ENCODE measurements around the gene ZNF821. TPM values are rescaled to one million over a fixed set of nuclear protein-coding genes. Genes with fewer than 3 reads are reported as not detected.
"Not testable (repeated sequence)": the region's sequence is repeated elsewhere in the genome, so short reads cannot be mapped to it uniquely, and the experiment has no call there.

The ZNF821 gene, protein sequence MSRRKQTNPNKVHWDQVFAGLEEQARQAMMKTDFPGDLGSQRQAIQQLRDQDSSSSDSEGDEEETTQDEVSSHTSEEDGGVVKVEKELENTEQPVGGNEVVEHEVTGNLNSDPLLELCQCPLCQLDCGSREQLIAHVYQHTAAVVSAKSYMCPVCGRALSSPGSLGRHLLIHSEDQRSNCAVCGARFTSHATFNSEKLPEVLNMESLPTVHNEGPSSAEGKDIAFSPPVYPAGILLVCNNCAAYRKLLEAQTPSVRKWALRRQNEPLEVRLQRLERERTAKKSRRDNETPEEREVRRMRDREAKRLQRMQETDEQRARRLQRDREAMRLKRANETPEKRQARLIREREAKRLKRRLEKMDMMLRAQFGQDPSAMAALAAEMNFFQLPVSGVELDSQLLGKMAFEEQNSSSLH
- 4.7 and 5.2 TPM in 2 replicates for total RNA-seq

DNA sequence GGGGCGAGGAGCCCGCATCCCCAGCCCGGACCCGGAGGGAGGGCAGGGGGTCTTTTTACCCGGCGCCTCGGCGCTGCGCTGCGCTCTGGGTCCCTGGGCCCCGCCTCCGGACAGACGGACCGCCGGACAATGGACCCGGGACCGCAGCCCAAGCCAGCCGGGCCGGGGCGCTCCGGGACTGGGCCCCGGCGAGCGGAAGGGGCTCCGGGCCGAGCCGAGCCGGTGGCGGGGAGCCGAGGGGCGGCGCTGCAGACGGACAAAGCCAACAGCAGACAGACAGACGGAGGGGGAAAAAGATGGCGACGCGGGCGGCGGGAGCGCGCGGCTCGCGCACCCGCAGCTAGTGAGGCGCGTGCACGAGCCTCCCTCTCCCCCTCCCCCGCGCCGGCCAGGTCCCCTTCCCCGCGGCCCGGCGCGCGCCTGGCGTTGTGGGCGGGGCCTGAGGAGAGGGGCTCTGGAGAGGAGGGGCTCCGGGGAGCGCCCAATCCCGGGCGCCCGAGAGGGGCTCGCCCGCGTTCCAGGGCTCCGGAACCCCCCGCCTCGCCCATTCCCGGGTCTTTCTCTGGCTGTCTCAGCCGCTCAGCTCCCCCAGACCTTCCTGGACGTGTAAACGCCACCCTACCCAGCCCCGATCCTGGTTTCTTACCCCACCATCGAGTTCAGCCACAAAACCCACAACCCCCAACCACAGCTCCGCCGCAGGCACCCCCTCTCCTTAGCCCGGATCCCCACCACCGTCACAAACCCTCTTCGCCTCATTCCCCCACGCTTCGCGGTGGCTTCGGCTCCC lies at the start of gene ZNF821:
TSS of gene ZNF821 (minus strand) at position 334 of the 790 bp plus-strand sequence. CDS start 4,236 bp downstream, outside the sequence.
- peak; percentile 26 for DNase-seq (ENCODE audit: low read depth, low spot score)

DNA sequence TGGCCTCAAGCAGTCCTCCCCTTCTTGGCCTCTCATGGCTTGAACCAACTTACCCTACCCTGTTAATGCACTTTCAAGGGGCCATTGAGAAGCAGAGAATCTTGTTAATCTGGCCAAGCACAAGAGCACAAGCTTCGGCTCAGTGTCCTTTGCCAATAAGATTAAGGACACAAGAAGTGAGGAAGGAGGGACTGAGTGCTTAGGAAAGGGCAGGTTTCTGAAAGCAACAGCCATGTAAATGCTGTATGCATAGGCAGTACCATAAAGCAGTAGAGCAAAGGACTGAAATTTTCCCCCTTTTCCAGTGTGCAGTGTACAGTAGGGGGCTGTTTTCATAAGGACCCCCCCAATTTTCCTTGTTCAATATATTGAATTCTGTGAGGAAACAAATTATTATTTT lies 49.0 kb upstream of the ZNF821 start:
- DNase-seq (ENCODE audit: low read depth, low spot score): no peak

DNA sequence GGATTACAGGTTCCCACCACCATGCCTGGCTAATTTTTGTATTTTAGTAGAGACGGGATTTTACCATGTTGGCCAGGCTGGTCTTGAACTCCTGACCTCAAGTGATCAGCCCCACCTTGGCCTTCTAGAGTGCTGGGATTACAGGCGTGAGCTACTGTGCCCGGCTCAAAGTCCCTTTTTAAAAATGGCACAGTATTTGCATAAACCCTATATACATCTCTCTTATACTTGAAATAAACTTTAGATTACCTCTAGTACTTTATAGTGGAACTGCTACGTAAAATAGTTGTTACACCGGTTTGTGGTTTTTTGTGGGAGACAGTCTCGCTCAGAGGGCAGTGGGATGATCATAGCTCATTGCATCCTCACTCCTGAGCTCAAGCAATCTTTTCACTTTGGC lies 47.6 kb upstream of the ZNF821 start:
- DNase-seq (ENCODE audit: low read depth, low spot score): no peak

DNA sequence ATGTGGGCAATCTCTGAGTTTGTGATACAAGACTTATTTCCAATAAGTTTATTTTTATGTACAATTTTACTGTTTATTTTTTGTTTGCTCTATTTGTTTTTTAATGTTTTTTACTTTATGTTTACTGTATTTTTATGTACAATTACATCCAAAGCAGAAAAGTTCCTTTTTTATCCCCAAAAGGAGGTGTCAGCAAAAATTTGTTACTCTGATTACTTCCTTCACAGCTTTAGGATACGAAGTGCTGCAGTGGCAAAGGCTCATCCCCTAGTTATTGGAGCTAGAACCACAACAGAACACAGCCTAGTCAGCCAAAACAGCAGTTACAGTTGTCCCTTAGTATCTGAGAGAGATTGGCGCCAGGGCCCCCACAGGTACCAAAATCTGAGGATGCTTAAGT lies 47.0 kb upstream of the ZNF821 start:
- DNase-seq (ENCODE audit: low read depth, low spot score): no peak

DNA sequence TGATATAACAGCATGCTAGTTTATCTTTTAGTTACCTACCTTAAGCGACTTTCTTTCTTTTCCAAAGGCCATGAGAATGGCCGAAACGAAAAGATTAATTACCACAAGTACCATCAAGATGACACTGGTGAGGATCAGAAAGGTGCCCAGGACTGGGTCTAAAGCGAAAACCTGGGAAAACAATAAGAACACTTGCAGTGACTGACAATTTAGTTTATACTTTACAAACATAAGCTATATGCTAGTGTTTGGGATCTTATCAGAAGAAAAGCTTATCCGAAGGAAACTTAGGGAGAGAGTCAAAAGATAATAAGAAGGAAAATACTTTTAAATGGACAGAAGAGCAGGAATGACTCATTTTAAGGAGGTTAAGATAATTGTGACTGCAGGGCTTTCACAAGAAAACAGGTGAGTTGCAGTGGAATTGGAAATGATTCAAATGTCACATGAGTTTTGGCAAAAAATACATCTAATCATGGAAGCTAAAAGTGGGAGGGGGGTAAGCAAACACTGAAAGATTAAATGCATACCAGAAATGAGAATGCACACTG lies 46.1 kb upstream of the ZNF821 start:
- no peak for DNase-seq (ENCODE audit: low read depth, low spot score)

DNA sequence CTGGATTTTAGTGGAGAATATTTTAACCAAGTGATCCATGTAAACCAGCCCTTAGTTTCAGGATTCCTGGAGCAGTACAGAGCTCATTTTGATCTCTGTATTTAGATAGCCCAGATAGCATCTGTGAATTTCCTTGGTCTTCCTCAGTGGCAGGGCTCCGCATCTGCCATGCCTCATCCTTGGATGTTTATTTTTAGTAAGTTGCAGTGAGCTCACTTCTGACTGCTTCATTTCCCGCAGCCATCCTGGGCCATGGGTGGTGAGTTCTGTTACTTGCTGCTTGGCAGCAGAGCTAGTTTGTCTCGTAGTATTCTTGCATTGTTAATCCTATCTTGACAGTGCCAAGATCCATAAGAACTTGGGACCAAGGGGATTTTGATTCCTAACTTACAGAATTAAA lies 45.1 kb upstream of the ZNF821 start:
- peak; percentile 37 for DNase-seq (ENCODE audit: low read depth, low spot score)

DNA sequence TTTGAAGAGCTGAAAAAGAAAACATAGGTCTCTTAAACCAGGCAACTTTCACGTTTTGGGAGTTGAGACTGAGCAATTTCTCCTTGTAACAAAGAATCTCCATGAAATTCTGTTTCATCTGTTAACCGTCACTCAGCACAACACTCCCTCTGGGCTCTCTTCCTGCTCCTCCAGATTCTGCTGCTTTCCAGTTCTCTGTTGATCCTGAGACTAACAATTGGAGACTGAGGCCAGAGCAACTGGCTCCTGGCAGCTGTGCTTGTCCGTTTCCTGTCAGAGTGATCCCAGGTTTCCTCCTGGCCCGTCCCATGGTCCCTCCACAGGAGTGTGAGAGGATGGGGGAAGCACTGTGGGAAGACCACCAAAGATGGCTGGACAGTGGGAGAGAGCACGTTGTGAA lies 43.8 kb upstream of the ZNF821 start:
- DNase-seq (ENCODE audit: low read depth, low spot score): no peak

DNA sequence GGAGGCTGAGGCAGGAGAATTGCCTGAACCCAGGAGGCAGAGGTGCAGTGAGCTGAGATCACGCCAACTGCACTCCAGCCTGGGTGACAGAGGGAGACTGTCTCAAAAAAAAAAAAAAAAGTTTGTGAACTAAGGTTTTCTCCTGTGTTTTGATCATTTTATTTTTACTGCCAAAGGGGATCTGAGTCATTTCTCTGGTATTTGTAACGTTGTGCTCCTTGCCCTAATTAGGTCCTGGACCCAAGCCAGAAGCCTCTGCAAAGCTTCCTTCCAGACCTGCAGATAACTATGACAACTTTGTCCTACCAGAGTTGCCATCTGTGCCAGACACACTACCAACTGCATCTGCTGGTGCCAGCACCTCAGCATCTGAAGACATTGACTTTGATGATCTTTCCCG lies 43.4 kb upstream of the ZNF821 start:
- peak; percentile 84 for DNase-seq (ENCODE audit: low read depth, low spot score)

DNA sequence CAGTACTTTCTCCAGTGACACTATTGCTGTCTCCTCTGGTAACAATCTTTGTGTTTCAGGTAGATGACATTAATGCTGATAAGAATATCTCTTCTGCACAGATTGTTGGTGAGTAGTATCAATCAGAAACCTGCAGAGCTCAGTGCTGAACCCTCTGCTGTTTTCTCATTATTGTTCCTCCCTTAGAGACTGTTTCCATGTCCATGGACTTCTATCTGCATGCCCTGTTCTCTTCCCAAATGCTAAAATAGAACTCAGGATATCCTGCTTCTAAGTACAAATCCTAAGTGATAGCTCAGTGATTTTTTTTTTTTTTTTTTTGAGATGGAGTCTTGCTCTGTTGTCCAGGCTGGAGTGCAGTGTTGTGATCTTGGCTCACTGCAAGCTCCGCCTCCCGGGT lies 40.7 kb upstream of the ZNF821 start:
- no peak for DNase-seq (ENCODE audit: low read depth, low spot score)

DNA sequence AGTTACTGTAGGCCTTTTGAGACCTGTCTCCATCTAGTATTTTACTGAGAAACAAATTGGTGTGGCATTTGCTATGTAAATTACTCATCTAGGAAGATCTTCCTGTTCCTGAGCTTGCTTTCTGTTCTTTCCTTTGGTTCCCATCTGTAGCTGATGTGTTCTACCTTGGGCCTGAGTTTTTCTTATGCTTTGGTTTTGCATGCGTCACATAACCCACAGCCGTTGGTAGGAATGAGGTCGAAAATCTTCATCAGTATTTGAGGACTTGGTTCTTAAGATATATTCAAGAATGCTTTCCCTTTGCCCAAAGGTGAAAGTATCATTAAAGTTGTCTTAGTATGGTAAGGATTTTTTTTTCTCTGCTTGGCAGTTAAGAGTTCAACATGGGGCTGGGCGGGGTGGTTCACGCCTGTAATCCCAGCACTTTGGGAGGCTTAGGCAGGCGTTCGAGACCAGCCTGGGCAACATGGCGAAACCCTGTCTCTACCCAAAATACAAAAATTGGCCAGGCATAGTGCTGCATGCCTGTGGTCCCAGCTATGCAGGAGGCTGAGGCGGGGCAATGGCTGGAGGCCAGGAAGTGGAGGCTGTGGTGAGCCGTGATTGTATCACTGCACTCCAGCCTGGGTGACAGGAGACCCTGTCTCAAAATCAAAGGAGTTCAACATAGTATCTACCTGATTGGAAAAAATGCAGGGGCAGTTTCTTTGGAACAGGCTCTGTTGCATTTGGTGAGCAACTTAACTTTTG lies 40.1 kb upstream of the ZNF821 start:
- no peak for DNase-seq (ENCODE audit: low read depth, low spot score)

DNA sequence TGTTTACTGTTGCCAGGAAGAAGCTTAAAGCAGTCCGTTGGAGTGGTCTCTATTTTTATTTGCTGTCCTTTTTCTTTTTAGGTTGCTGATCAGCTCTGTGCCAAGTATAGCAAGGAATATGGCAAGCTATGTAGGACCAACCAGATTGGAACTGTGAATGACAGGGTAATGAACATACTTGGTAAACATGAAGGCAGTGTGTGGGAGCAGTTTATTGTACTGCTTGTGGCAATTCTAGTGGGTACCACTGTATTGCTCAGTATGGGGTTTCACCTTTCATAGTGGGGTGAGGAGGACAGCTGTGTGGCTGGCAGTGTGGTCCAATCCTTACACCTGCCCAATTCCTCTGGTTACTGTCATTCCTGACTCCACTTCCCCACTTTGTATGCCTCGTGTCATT lies 36.7 kb upstream of the ZNF821 start:
- no peak for DNase-seq (ENCODE audit: low read depth, low spot score)

DNA sequence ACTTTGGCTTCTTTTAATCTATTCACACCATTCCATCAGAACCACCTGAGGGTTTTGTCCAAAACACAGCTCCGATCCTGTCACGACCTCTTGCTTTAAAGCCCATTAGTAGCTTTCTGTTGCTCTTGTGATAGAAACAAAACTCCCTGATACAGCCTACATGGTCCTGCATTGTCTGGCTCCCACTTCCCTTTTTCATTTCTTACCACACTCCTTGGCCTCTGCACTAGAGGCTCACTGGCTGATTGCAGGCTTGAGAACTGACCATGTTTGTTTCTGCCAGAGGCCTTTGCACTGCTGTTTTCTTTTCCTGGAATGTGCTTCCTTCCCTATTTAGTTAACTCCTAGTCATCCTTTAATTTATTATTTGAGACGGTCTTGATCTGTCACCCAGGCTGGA lies 35.1 kb upstream of the ZNF821 start:
- DNase-seq (ENCODE audit: low read depth, low spot score): no peak

DNA sequence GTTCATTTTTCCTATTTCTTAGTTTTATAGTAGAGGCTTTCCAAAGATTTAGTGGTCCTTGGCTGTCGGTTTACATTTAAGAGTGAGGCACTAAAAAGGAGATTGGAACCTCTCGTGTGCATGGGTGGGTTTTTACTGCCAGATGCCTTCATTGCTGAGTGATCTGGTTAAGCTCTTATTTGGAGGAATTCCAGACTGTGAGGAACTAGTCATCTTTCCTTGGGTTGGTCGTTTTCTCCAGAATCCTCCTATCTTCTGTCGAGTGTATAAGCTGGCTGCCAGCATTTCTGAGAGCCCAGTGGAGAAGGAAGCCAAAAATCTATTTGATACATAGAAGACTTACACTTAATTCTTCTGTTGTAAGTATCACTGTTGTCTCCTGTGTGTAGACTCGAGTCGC lies 33.9 kb upstream of the ZNF821 start:
- DNase-seq (ENCODE audit: low read depth, low spot score): no peak

DNA sequence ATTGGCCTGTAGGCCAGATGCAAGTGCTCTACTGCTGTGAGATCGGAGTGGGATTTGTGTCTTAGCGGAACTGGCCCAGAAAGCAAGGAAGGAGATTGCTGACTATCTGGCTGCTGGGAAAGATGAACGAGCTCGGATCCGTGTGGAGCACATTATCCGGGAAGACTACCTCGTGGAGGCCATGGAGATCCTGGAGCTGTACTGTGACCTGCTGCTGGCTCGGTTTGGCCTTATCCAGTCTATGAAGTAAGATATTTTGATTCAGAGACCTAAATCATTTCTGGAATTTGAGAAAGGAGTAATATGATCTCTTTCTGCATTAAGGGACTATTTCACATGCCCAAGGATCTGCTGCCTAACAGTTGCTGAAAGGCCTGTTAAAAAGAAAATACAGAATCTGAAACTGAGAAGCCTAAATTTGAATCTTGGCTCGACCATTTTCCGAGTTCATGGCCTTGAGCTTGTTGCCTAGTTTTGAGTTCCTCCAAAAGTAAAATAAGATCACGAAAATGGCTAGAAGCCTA lies 32.5 kb upstream of the ZNF821 start:
- DNase-seq (ENCODE audit: low read depth, low spot score): no peak

DNA sequence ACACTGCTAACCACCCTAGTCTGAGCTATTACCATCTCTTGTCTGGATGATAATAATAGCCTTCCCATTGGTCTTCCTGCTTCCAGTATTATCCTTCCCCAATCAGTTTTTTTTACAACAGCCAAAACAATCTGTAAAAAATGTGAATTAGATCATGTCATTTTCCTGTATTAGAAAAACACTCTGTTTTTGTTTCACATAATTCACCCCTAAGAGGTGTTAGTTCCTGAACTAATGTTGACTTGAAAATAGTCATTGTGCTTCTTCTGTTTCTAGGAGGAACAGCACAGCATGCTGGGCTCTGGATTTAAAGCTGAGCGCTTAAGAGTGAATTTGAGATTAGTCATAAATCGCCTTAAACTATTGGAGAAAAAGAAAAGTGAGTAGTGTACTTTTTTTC lies 31.4 kb upstream of the ZNF821 start:
- DNase-seq (ENCODE audit: low read depth, low spot score): peak; percentile 32

DNA sequence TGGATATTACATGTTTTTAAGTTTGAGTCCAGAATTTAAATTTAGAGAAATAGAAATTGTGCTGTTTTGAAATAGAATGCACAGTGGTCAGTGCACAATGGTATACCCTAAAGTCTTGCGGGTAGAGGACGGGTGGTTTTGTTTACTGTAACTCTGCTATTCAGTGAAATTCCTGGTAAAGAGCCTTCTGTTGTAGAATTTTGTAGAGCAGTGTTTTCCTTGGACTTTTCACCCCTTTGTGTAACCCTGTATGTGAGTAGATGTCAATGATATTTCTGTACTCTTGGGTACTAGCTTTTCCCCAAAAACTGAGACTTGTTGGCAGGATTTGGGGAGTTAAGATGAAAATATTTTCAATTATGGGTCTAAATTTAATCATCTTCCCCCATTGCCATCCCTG lies 30.8 kb upstream of the ZNF821 start:
- DNase-seq (ENCODE audit: low read depth, low spot score): no peak

DNA sequence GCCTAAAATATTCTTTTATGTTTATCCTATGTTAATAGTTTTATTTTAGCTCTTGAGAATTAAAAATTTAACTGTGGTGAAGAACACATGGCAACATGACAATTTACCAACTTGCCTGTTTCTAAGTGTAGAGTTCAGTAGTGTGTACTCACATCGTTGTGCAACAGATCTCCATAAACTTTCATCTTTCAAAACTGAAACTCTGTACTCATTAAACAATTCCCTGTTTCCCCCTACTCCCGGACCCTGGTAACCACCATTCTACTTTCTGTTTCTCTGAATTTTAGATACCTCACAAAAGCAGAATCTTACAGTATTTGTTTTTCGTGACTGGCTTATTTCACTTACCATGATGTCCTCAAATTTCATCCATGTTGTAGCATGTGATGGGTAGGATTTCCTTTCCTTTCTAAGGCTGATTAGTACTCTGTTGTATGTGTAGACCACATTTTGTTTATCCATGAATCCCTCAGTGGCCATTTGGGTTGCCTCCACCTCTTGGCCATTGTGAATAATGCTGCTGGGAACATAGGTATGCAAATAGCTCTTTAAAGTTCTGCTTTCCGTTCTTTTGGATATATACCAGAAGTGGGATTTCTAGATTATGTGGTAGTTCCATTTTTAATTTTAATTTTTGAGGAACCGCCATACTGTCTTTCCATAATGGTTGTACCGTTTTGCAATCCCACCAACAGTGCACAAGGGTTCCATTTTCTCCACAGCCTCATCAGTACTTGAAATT lies 28.7 kb upstream of the ZNF821 start:
- DNase-seq (ENCODE audit: low read depth, low spot score): no peak

DNA sequence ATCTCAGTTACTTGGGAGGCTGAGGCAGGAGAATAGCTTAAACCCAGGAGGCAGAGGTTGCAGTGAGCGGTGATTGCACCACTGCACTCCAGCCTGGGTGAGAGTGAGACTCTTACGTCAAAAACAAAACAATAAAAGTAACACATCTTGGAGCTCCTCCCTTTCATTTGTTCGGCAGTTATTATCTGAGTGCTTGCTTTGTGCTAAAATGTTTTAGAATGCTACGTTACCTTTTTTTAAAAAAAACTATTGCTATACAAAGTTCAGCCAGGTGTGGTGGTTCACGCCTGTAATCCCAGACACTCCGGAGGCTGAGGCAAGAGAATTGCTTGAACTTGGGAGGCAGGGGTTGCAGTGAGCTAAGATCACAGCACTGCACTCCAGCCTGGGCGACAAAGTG lies 27.1 kb upstream of the ZNF821 start:
- DNase-seq (ENCODE audit: low read depth, low spot score): no peak

DNA sequence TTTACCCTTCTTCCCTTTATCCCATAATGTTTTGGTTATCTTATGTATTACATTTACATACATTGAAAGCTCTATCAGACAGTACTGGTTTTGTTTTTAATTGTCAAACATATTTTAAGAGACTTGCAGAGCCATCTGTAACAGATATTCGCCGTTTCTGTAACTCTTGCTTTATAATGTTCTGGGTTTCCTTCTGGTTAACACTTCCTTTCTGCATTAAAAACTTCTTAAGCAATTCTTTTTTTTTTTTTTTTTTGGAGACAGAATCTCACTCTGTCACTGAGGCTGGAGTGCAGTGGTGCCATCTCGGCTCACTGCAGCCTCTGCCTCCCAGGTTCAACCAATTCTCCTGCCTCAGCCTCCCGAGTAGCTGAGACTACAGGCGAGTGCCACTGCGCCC lies 21.8 kb upstream of the ZNF821 start:
- DNase-seq (ENCODE audit: low read depth, low spot score): not testable (repeated sequence)

DNA sequence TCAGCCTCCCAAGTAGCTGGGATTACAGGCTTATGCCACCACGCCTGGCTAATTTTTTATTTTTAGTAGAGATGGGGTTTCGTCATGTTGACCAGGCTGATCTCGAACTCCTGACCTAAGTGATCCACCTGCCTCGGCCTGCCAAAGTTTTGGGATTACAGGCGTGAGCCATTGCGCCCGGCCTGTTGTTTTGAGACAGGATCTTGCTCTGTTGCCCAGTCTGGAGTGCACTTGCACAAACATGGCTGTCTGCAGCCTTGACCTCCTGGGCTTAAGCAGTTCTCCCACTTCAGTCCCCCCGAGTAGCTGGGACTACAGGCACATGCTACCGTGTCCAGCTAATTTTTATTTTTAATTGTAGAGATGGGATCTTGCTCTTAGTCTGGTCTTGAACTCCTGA lies 20.3 kb upstream of the ZNF821 start:
- DNase-seq (ENCODE audit: low read depth, low spot score): no peak

DNA sequence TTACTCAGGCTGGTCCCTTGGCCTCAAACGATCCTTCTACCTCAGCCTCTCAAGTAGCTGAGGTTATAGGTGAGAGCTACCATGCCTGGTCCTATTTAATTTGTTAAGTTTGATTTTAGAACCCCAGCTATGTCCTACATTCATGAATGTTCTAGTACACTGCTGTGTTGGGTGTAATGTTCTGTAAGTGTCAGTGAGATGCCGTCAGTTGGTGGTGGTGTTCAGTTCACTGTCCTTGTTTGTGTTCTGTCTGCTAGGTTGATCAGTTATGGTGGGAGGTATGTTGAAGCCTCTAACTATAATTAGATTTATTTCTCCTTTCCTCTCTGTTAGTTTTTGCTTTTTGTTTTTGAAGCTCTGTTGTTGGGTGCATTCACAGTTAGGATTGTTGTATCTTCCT lies 19.6 kb upstream of the ZNF821 start:
- DNase-seq (ENCODE audit: low read depth, low spot score): no peak

Data from pulmonary artery endothelial cell (primary cell).